Caco-2 (cell line): ENCODE results near the gene NR1D1. TPM values are rescaled to one million over a fixed set of nuclear protein-coding genes. Genes with fewer than 3 reads are reported as not detected.

ENCODE experiments used
- BruUV-seq: library from RNA; stranded (reverse); fragments of 400-500 nt; replicated peaks from 2 replicates; lab custom pipeline; 2021; lab: Mats Ljungman, UMichigan
- CTCF ChIA-PET: fragments of 300-600 bp; sonication (Branson Sonifier 250); formaldehyde crosslinking; loops from one replicate; lab custom pipeline; 2022; ENCODE audit warnings: antibody characterized with exemption; lab: Charles Lee
- POLR2A ChIA-PET: fragments of 300-600 bp; sonication (Branson Sonifier 250); formaldehyde crosslinking; loops from one replicate; lab custom pipeline; 2022; ENCODE audit warnings: antibody characterized with exemption; lab: Charles Lee
- DNase-seq, 2 experiments: peaks; one replicate each; pipeline versions ENCODE4 v3.0.0 to v3.0.0-alpha.2; 2020 to 2022
- H3K27me3 ChIP-seq: replicated peaks from 2 replicates; pipeline ENCODE4 v1.6.0; 2011; ENCODE audit warnings: low read length; ENCODE audit not compliant: control insufficient read depth, insufficient read depth
- H3K36me3 ChIP-seq: 2 replicates; pipeline ENCODE4 v1.5.1; 2011; ENCODE audit warnings: low read length; ENCODE audit not compliant: control insufficient read depth, insufficient read depth
- H3K4me1 ChIP-seq: fragments of 250-450 bp; sonication (Bioruptor Pico); 2 replicates; pipeline ENCODE4 v1.5.1; 2020; ENCODE audit warnings: mild to moderate bottlenecking
- H3K4me3 ChIP-seq: 2 replicates; pipeline ENCODE4 v1.5.1; 2011; ENCODE audit warnings: low read depth, mild to moderate bottlenecking, control low read depth, low read length
- H3K9me3 ChIP-seq: fragments of 250-450 bp; sonication (Bioruptor Pico); 2 replicates; pipeline ENCODE4 v1.5.1; 2020; ENCODE audit warnings: mild to moderate bottlenecking, moderate library complexity
- H3K27ac Mint-ChIP-seq: one replicate; pipeline ENCODE4 v1.8.0; 2022; ENCODE audit warnings: mixed read lengths; ENCODE audit not compliant: unreplicated experiment
- H3K27me3 Mint-ChIP-seq: one replicate; pipeline ENCODE4 v1.8.0; 2022; ENCODE audit warnings: mixed read lengths; ENCODE audit not compliant: insufficient read depth, unreplicated experiment
- H3K36me3 Mint-ChIP-seq: one replicate; pipeline ENCODE4 v1.8.0; 2022; ENCODE audit warnings: mild to moderate bottlenecking, mixed read lengths; ENCODE audit not compliant: insufficient read depth, unreplicated experiment
- H3K4me1 Mint-ChIP-seq: one replicate; pipeline ENCODE4 v1.8.0; 2022; ENCODE audit warnings: low read depth, mixed read lengths; ENCODE audit not compliant: unreplicated experiment
- H3K4me3 Mint-ChIP-seq: one replicate; pipeline ENCODE4 v1.8.0; 2022; ENCODE audit warnings: mild to moderate bottlenecking, moderate library complexity, mixed read lengths; ENCODE audit not compliant: unreplicated experiment
- H3K9me3 Mint-ChIP-seq: one replicate; pipeline ENCODE4 v1.8.0; 2022; ENCODE audit warnings: mixed read lengths; ENCODE audit not compliant: unreplicated experiment
- CTCF ChIP-seq, 2 experiments: fragments of 200-600 bp in 1 of 2; IDR thresholded peaks; 1 replicate in 1 of 2; 2 replicates in 1 of 2; pipeline versions ENCODE4 v1.5.1 to v1.8.0; 2011 to 2022; ENCODE audit warnings: antibody characterized with exemption in 1 of 2, control low read depth in 1 of 2, inconsistent platforms in 1 of 2, low read depth in 1 of 2, low read length in 1 of 2, mild to moderate bottlenecking in 1 of 2, moderate library complexity in 1 of 2; ENCODE audit not compliant: insufficient read depth in 1 of 2, severe bottlenecking in 1 of 2, unreplicated experiment in 1 of 2
- intact Hi-C: fragments of 100-400 bp; cut with micrococcal nuclease; formaldehyde crosslinking; loops from one replicate; pipeline ENCODE4 v1.10.0; 2022; ENCODE audit not compliant: unreplicated experiment
- total RNA-seq: library from RNA; stranded (reverse); gene quantifications from 2 replicates; pipeline ENCODE4 v1.2.3, GENCODE V29; 2022

NR1D1 gene
- total RNA-seq, 1 experiment from 2014 or later, result 8.9 TPM

- H3K9me3 ChIP-seq, result no peaks in the 10 kb centered on the region
- intact Hi-C loops, result loop anchor here (1.0 kb wide), 1 partner anchor 26 kb away; no protein-coding TSS in a partner anchor
- POLR2A ChIA-PET, result interaction anchor here (0.6 to 2.9 kb wide), 11 partner anchors 15 to 177 kb away, joined by 3 to 39 read pairs (median 5); partner anchors contain the start of genes MSL1, NR1D1, PSMD3 and WIPF2
Measured at GRCh38 chr17:40139566-40140058, 39.2 kb upstream of the NR1D1 start.

GRCh38 chr17:40135817-40136216 lies 35.4 kb upstream of the NR1D1 start:
- Mint-ChIP-seq H3K4me3 (no peak overlapping the region), H3K9me3 (no peaks in the 10 kb centered on the region), H3K4me1 (peaks cover 29% of the 10 kb centered on the region), H3K27me3 (no peaks in the 10 kb centered on the region), H3K27ac (no peak overlapping the region), H3K36me3 (peaks cover 89% of the 10 kb centered on the region)
- Histone ChIP-seq H3K9me3 (no peaks in the 10 kb centered on the region), H3K36me3 (peaks cover 5% of the 10 kb centered on the region; the same call in 1 of the 2 replicates), H3K4me1 (peaks cover 17% of the 10 kb centered on the region), H3K4me3 (no peak overlapping the region), H3K27me3 (no peaks in the 10 kb centered on the region)
- DNase-seq, result no peak
- no peak for TF ChIP-seq CTCF (IDR thresholded peaks at IDR 0.05; ENCODE audit: insufficient read depth in 1 of 2, low read depth in 1 of 2, low read length in 1 of 2, severe bottlenecking in 1 of 2, unreplicated experiment in 1 of 2)
- POLR2A ChIA-PET, result no interaction called here
- CTCF ChIA-PET, result no interaction called here
- intact Hi-C loops, result no loop called here
- BruUV-seq, result no TSS peak

More at GRCh38 chr17:40139566-40140058, 39.2 kb upstream of the NR1D1 start:
- no peaks in the 10 kb centered on the region for H3K27me3 Mint-ChIP-seq
- H3K9me3 Mint-ChIP-seq, result no peaks in the 10 kb centered on the region
- peaks cover 8% of the 10 kb centered on the region; the same call in 1 of the 2 replicates for H3K4me1 ChIP-seq
- peaks cover 2% of the 10 kb centered on the region; the same call in 1 of the 2 replicates for H3K36me3 ChIP-seq
- no peak for DNase-seq
- no peaks in the 10 kb centered on the region for H3K27me3 ChIP-seq
- peaks cover 74% of the 10 kb centered on the region for H3K36me3 Mint-ChIP-seq
- TSS peak; percentile 68 for BruUV-seq
- CTCF ChIA-PET, result interaction anchor here (0.7 to 2.2 kb wide), 7 partner anchors 25 to 178 kb away, joined by 3 to 12 read pairs (median 6); partner anchors contain the start of gene NR1D1
- H3K4me3 ChIP-seq, result peak overlapping the region; percentile 53
- H3K27ac Mint-ChIP-seq, result peak overlapping the region; percentile 97
- H3K4me3 Mint-ChIP-seq, result peak overlapping the region; percentile 95
- peaks cover 9% of the 10 kb centered on the region for H3K4me1 Mint-ChIP-seq
- TF ChIP-seq CTCF (IDR thresholded peaks at IDR 0.05; ENCODE audit: insufficient read depth in 1 of 2, low read depth in 1 of 2, low read length in 1 of 2, severe bottlenecking in 1 of 2, unreplicated experiment in 1 of 2), result no peak

GRCh38 chr17:40134184-40134583 lies 33.8 kb upstream of the NR1D1 start:
- Mint-ChIP-seq H3K27me3 (no peaks in the 10 kb centered on the region), H3K4me3 (no peak overlapping the region), H3K36me3 (peaks cover 94% of the 10 kb centered on the region), H3K4me1 (peaks cover 32% of the 10 kb centered on the region), H3K27ac (peak overlapping the region; percentile 45), H3K9me3 (no peaks in the 10 kb centered on the region)
- no peaks in the 10 kb centered on the region for H3K27me3 ChIP-seq
- no TSS peak for BruUV-seq
- TF ChIP-seq CTCF (IDR thresholded peaks at IDR 0.05; ENCODE audit: insufficient read depth in 1 of 2, low read depth in 1 of 2, low read length in 1 of 2, severe bottlenecking in 1 of 2, unreplicated experiment in 1 of 2), result no peak
- H3K36me3 ChIP-seq, result peaks cover 12% of the 10 kb centered on the region
- POLR2A ChIA-PET, result interaction anchor here (0.5 kb wide), 1 partner anchor 10 kb away, joined by 7 read pairs; no protein-coding TSS in a partner anchor
- no peak overlapping the region for H3K4me3 ChIP-seq
- H3K9me3 ChIP-seq, result no peaks in the 10 kb centered on the region
- intact Hi-C loops, result no loop called here
- CTCF ChIA-PET, result interaction anchor here (0.8 to 1.0 kb wide), 2 partner anchors 21 to 34 kb away, joined by 3 to 7 read pairs; no protein-coding TSS in a partner anchor
- peak in 1 of 2 experiments; percentile 10 for DNase-seq
- peaks cover 17% of the 10 kb centered on the region for H3K4me1 ChIP-seq
